BJ (cell line): ENCODE measurements around the gene ADD2. TPM values are rescaled to one million over a fixed set of nuclear protein-coding genes. Genes with fewer than 3 reads are reported as not detected.

ENCODE experiments used
- CTCF ChIA-PET: fragments of 350-600 bp; formaldehyde crosslinking; extraction: SDS; loops from one replicate; lab custom pipeline; 2021; ENCODE audit warnings: antibody characterized with exemption, inconsistent platforms; lab: Yijun Ruan, JAX
- POLR2A ChIA-PET: fragments of 300-600 bp; sonication (Branson Sonifier 250); formaldehyde crosslinking; extraction: SDS; loops from one replicate; lab custom pipeline; 2021; ENCODE audit warnings: antibody characterized with exemption; lab: Charles Lee
- DNase-seq: peaks from one replicate; pipeline ENCODE4 v3.0.0-alpha.2; 2011; ENCODE audit warnings: low read depth
- H3K27me3 ChIP-seq: 2 replicates; pipeline ENCODE4 v1.6.0; 2011; ENCODE audit warnings: low read length; ENCODE audit not compliant: control insufficient read depth, insufficient read depth
- H3K36me3 ChIP-seq: 2 replicates; pipeline ENCODE4 v1.5.1; 2011; ENCODE audit warnings: low read length; ENCODE audit not compliant: control insufficient read depth, insufficient read depth
- H3K4me3 ChIP-seq: 2 replicates; pipeline ENCODE4 v1.5.1; 2011; ENCODE audit warnings: low read depth, mild to moderate bottlenecking, control low read depth, low read length
- polyA plus RNA-seq: library from polyadenylated mRNA; depleted of rRNA; stranded (reverse); fragments of >200 nt; gene quantifications from 2 replicates; pipeline ENCODE4 v1.2.3, GENCODE V29; 2011
- TF ChIP-seq, protein P1 (sequence below): IDR thresholded peaks from 2 replicates; pipeline ENCODE4 v1.5.1; 2011; ENCODE audit warnings: low read depth, mild to moderate bottlenecking, control low read depth, inconsistent platforms, low read length, moderate library complexity; ENCODE audit not compliant: insufficient read depth

ADD2 gene
- polyA plus RNA-seq, 1 experiment: not detected

- H3K4me3 ChIP-seq: no peak overlapping the region
- ChIA-PET CTCF (interaction anchor here (1.0 to 1.2 kb wide), 2 partner anchors 20 to 28 kb away, joined by 3 read pairs; no protein-coding TSS in a partner anchor), POLR2A (no interaction called here)
- peaks cover 9% of the 10 kb centered on the region for H3K27me3 ChIP-seq
- TF ChIP-seq, protein P1, sequence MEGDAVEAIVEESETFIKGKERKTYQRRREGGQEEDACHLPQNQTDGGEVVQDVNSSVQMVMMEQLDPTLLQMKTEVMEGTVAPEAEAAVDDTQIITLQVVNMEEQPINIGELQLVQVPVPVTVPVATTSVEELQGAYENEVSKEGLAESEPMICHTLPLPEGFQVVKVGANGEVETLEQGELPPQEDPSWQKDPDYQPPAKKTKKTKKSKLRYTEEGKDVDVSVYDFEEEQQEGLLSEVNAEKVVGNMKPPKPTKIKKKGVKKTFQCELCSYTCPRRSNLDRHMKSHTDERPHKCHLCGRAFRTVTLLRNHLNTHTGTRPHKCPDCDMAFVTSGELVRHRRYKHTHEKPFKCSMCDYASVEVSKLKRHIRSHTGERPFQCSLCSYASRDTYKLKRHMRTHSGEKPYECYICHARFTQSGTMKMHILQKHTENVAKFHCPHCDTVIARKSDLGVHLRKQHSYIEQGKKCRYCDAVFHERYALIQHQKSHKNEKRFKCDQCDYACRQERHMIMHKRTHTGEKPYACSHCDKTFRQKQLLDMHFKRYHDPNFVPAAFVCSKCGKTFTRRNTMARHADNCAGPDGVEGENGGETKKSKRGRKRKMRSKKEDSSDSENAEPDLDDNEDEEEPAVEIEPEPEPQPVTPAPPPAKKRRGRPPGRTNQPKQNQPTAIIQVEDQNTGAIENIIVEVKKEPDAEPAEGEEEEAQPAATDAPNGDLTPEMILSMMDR: no peak
- DNase-seq: no peak
- H3K36me3 ChIP-seq: no peaks in the 10 kb centered on the region
Measured at GRCh38 chr2:70776266-70776665, 8.3 kb upstream of the ADD2 start.

- H3K4me3 ChIP-seq: no peak overlapping the region
- POLR2A ChIA-PET: no interaction called here
- H3K27me3 ChIP-seq: peaks cover 6% of the 10 kb centered on the region
- CTCF ChIA-PET: interaction anchor here (1.2 kb wide), 1 partner anchor 12 kb away, joined by 3 read pairs; no protein-coding TSS in a partner anchor
- DNase-seq: no peak
- no peaks in the 10 kb centered on the region for H3K36me3 ChIP-seq
- TF ChIP-seq, protein P1: no peak
Measured at GRCh38 chr2:70775141-70775540, 7.1 kb upstream of the ADD2 start.

- CTCF ChIA-PET: interaction anchor here (1.0 kb wide), 1 partner anchor 14 kb away, joined by 3 read pairs; no protein-coding TSS in a partner anchor
- TF ChIP-seq, protein P1: no peak
- Histone ChIP-seq H3K27me3 (peaks cover 21% of the 10 kb centered on the region), H3K36me3 (no peaks in the 10 kb centered on the region), H3K4me3 (no peak overlapping the region)
- POLR2A ChIA-PET: no interaction called here
- no peak for DNase-seq
Measured at GRCh38 chr2:70772486-70773155, 4.6 kb upstream of the ADD2 start.

DNA sequence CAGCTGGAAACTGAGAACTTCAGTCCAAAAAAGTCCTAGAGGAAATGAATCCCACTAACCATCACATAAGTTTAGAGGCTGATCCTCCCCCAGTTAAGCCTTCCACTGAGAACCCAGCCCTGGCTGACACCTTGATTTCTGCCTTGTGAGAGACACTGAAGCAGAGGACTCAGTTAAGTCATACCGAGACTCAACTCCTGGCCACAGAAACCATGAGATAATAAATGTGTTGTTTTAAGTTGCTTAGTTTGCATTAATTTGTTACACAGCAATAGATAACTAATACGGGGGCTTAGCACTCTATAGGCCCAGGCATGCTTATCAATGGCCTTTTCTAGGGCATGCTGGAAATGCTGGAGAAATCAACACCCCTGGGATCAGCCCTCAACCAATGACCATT lies 3.4 kb upstream of the ADD2 start:
- Histone ChIP-seq H3K36me3 (no peaks in the 10 kb centered on the region), H3K27me3 (peaks cover 30% of the 10 kb centered on the region), H3K4me3 (no peak overlapping the region)
- TF ChIP-seq, protein P1: no peak
- ChIA-PET CTCF (no interaction called here), POLR2A (no interaction called here)
- DNase-seq: no peak

DNA sequence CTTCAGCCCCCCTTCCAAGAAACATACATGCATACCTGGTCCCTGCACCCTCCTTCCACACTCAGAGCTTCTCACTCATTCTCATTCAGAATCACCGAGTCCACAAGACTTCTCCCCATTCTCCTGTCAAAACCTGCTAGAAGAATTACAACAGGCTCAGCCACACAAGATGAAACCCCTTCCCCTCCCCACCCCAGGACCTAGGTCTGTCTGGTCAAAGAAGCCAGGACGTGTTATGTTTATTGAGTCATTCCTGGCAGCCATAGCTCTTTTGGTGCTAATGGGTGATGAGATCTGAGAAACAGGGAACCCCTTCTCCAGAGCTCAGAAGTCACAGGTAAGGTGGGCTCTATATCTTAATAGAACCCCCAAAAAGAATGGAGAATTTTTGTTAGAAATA lies 1.4 kb upstream of the ADD2 start:
- Histone ChIP-seq H3K4me3 (no peak overlapping the region), H3K27me3 (peaks cover 31% of the 10 kb centered on the region), H3K36me3 (no peaks in the 10 kb centered on the region)
- TF ChIP-seq, protein P1: no peak
- ChIA-PET POLR2A (no interaction called here), CTCF (interaction anchor here (1.0 to 2.5 kb wide), 3 partner anchors 16 to 428 kb away, joined by 3 to 9 read pairs (median 3); no protein-coding TSS in a partner anchor)
- no peak for DNase-seq
